HepG2 (cell line): ENCODE data around the gene DNAAF9. TPM values are rescaled to one million over a fixed set of nuclear protein-coding genes. Genes with fewer than 3 reads are reported as not detected.

ENCODE experiments used
- ATAC-seq: fragments of 200-7000 bp; cut with Tn5 transposase; 3 replicates; pipeline ENCODE4 v1.9.1; 2020; ENCODE audit warnings: mild to moderate bottlenecking, moderate library complexity
- BruUV-seq: library from RNA; stranded (reverse); fragments of 400-500 nt; replicated peaks from 2 replicates; lab custom pipeline; 2021; lab: Mats Ljungman, UMichigan
- CTCF ChIA-PET: fragments of 300-600 bp; formaldehyde crosslinking; extraction: SDS; loops from one replicate; lab custom pipeline; 2021; ENCODE audit warnings: low total read pairs, inconsistent platforms, low intra/inter-chr PET ratio; lab: Yijun Ruan, JAX
- POLR2A ChIA-PET: fragments of 350-600 bp; sonication (Branson Sonifier 250); formaldehyde crosslinking; loops from one replicate; lab custom pipeline; 2020; ENCODE audit warnings: antibody characterized with exemption, inconsistent platforms; lab: Yijun Ruan, JAX
- DNase-seq: peaks from one replicate; pipeline ENCODE4 v3.0.0-alpha.2; 2015; ENCODE audit warnings: low spot score
- FAIRE-seq: peaks from 3 replicates; lab custom pipeline; 2011; peaks lifted over from hg19 to GRCh38; lab: Jason Lieb, UNC
- H2AFZ ChIP-seq: one replicate; pipeline ENCODE4 v1.6.1; 2011; ENCODE audit warnings: low read length, inconsistent platforms
- H3K27ac ChIP-seq: fragments of 300-600 bp; 3 replicates; pipeline ENCODE4 v1.8.0; 2011; ENCODE audit warnings: mixed run types, mild to moderate bottlenecking, mixed read lengths, low read length, inconsistent platforms; ENCODE audit not compliant: insufficient read depth; ENCODE audit errors: extremely low read length
- H3K27me3 ChIP-seq, 2 experiments: fragments of 200-600 bp in 1 of 2; 2 replicates in 1 of 2; 3 replicates in 1 of 2; pipeline versions ENCODE4 v1.6.0 to v1.8.0; 2011; ENCODE audit warnings: low read length in 2 of 2, mild to moderate bottlenecking in 2 of 2, moderate library complexity in 2 of 2, inconsistent platforms in 1 of 2; ENCODE audit not compliant: insufficient read depth in 2 of 2, control insufficient read depth in 1 of 2
- H3K36me3 ChIP-seq, 2 experiments: fragments of 200-600 bp in 1 of 2; replicated peaks in 1 of 2; 2 replicates in 1 of 2; 3 replicates in 1 of 2; pipeline versions ENCODE4 v1.5.1 to v1.8.0; 2011; ENCODE audit warnings: low read length in 2 of 2, inconsistent platforms in 1 of 2; ENCODE audit not compliant: insufficient read depth in 2 of 2, control insufficient read depth in 1 of 2
- H3K4me1 ChIP-seq: 2 replicates; pipeline ENCODE4 v1.5.1; 2012; ENCODE audit warnings: low read length, inconsistent platforms; ENCODE audit not compliant: insufficient read depth
- H3K4me2 ChIP-seq: 2 replicates; pipeline ENCODE4 v1.6.0; 2011; ENCODE audit warnings: low read depth, low read length, inconsistent platforms
- H3K4me3 ChIP-seq, 3 experiments: fragments of 200-600 bp in 1 of 3; sonication (generic), shearing (Covaris generic) in 1 of 3; replicated peaks in 1 of 3; 2 replicates each; pipeline ENCODE4 v1.5.1; 2011 to 2016; ENCODE audit warnings: low read length in 3 of 3, inconsistent platforms in 2 of 3, low read depth in 2 of 3, mild to moderate bottlenecking in 2 of 3, control low read depth in 1 of 3, mixed read lengths in 1 of 3; ENCODE audit not compliant: insufficient read depth in 1 of 3
- H3K79me2 ChIP-seq: one replicate; pipeline ENCODE4 v1.6.1; 2011; ENCODE audit warnings: low read length, inconsistent platforms; ENCODE audit not compliant: insufficient read depth
- H3K9ac ChIP-seq: 2 replicates; pipeline ENCODE4 v1.6.0; 2011; ENCODE audit warnings: mild to moderate bottlenecking, low read depth, low read length, inconsistent platforms; ENCODE audit not compliant: insufficient read depth
- H3K9me3 ChIP-seq: 2 replicates; pipeline ENCODE4 v1.5.1; 2012; ENCODE audit warnings: mild to moderate bottlenecking, low read length
- H4K20me1 ChIP-seq: 2 replicates; pipeline ENCODE4 v1.6.0; 2011; ENCODE audit warnings: inconsistent platforms, mild to moderate bottlenecking, low read length, moderate library complexity; ENCODE audit not compliant: insufficient read depth
- ATF5 ChIP-seq: sonication (generic); formaldehyde crosslinking; IDR thresholded peaks from 2 replicates; pipeline ENCODE4 v1.4.0; 2020; ENCODE audit warnings: mild to moderate bottlenecking, low read depth, missing genetic modification reagents
- BHLHE40 ChIP-seq: IDR thresholded peaks from 2 replicates; pipeline ENCODE4 v1.6.1; 2011; ENCODE audit warnings: low read length, improper control_type of control experiment
- CENPX ChIP-seq: sonication (generic); formaldehyde crosslinking; IDR thresholded peaks from 2 replicates; pipeline ENCODE4 v1.9.0; 2021; ENCODE audit warnings: mild to moderate bottlenecking, missing genetic modification reagents, moderate library complexity
- DBP ChIP-seq: sonication (generic); formaldehyde crosslinking; IDR thresholded peaks from 2 replicates; pipeline ENCODE4 v1.4.0; 2020; ENCODE audit warnings: missing genetic modification reagents; ENCODE audit errors: not compliant biosample characterization
- HDAC1 ChIP-seq: sonication (generic); formaldehyde crosslinking; IDR thresholded peaks from 2 replicates; pipeline ENCODE4 v1.5.1; 2020; ENCODE audit warnings: mild to moderate bottlenecking, missing genetic modification reagents
- JUN ChIP-seq: sonication (generic); formaldehyde crosslinking; IDR thresholded peaks from 2 replicates; pipeline ENCODE4 v1.4.0; 2020; ENCODE audit warnings: mild to moderate bottlenecking, missing genetic modification reagents
- KDM4B ChIP-seq: sonication (generic); formaldehyde crosslinking; IDR thresholded peaks from 2 replicates; pipeline ENCODE4 v1.4.0; 2020; ENCODE audit warnings: missing genetic modification reagents
- MBNL3 ChIP-seq: fragments of 250-450 bp; sonication (Bioruptor Pico); conservative IDR thresholded peaks from 2 replicates; pipeline ENCODE4 v1.8.0; 2022; ENCODE audit warnings: mild to moderate bottlenecking, inconsistent platforms
- STAT6 ChIP-seq: sonication (generic); formaldehyde crosslinking; IDR thresholded peaks from 2 replicates; pipeline ENCODE4 v1.4.0; 2020; ENCODE audit warnings: missing genetic modification reagents, mild to moderate bottlenecking, borderline replicate concordance
- TRIM24 ChIP-seq: sonication (generic); formaldehyde crosslinking; IDR thresholded peaks from 2 replicates; pipeline ENCODE4 v1.8.0; 2022; ENCODE audit warnings: mild to moderate bottlenecking, missing genetic modification reagents
- U2AF1 ChIP-seq: fragments of 200-400 bp; formaldehyde crosslinking; optimal IDR thresholded peaks from 2 replicates; pipeline ENCODE3; 2017; ENCODE audit warnings: mild to moderate bottlenecking, low read depth, low read length
- ZBTB4 ChIP-seq: sonication (generic); formaldehyde crosslinking; IDR thresholded peaks from 2 replicates; pipeline ENCODE4 v1.4.0; 2020; ENCODE audit warnings: missing genetic modification reagents, mild to moderate bottlenecking, borderline replicate concordance
- ZNF382 ChIP-seq: sonication (generic); formaldehyde crosslinking; IDR thresholded peaks from 2 replicates; pipeline ENCODE4 v1.5.0; 2020; ENCODE audit warnings: missing genetic modification reagents, mild to moderate bottlenecking, borderline replicate concordance
- ZNF556 ChIP-seq: sonication (generic); formaldehyde crosslinking; IDR thresholded peaks from 2 replicates; pipeline ENCODE4 v1.4.0; 2020; ENCODE audit warnings: mild to moderate bottlenecking, missing genetic modification reagents, borderline replicate concordance
- WGBS: methylation state at CpG from one replicate; pipeline ENCODE4 v1.1.6; 2017; ENCODE audit warnings: low lambda C conversion rate; 5-methylcytosine and 5-hydroxymethylcytosine counted together
- in situ Hi-C: cut with HindIII; loops from 2 replicates; pipeline ENCODE4 v1.10.0; 2017; ENCODE audit warnings: low pct_unique_long_range_greater_than_20kb; ENCODE audit not compliant: extremely low pct_ligation_motif_present
- intact Hi-C: fragments of 100-400 bp; cut with micrococcal nuclease; formaldehyde crosslinking; loops from one replicate; pipeline ENCODE4 v1.10.0; 2022; ENCODE audit not compliant: unreplicated experiment
- polyA plus RNA-seq, 8 experiments: library from polyadenylated mRNA; depleted of rRNA in 3 of 8; stranded (reverse) in 7 of 8; unstranded in 1 of 8; fragments of >200 nt; fragmentation: Illumina TruSeq in 4 of 8; extraction: Trizol in 4 of 8; gene quantifications; 2 replicates each; pipeline versions ENCODE4 v1.2.1 to v1.2.3, GENCODE V29; 2011 to 2016; ENCODE audit warnings: low read depth in 4 of 8, missing spikeins in 1 of 8, mixed read lengths in 1 of 8; ENCODE audit not compliant: insufficient read depth in 1 of 8
- total RNA-seq, 5 experiments: library from RNA; depleted of rRNA; stranded (reverse); fragments of >200 nt; fragmentation: Illumina TruSeq; extraction: Trizol; gene quantifications; 2 replicates each; pipeline ENCODE4 v1.2.3, GENCODE V29; 2016; ENCODE audit warnings: low read depth in 1 of 5

The DNAAF9 gene
- total and polyA plus RNA-seq, 2 of the 13 experiments (the other 11 are each of a cell fraction or from before 2014, with no cell fraction given) = 10.5 to 14.9 TPM

GRCh38 chr20:3360752-3361151, 46.7 kb downstream of the DNAAF9 start:
- ChIA-PET POLR2A (no interaction called here), CTCF (no interaction called here)
- FAIRE-seq = no peak
- TF ChIP-seq JUN (CRISPR knock-in tag) = no peak
- no peak for TF ChIP-seq ZNF556 (CRISPR knock-in tag)
- no peak for TF ChIP-seq CENPX (CRISPR knock-in tag)
- no peak for TF ChIP-seq KDM4B (CRISPR knock-in tag)
- no peak for TF ChIP-seq STAT6
- no peak for TF ChIP-seq ATF5 (CRISPR knock-in tag)
- no peak for TF ChIP-seq DBP (CRISPR knock-in tag)
- TF ChIP-seq TRIM24 (CRISPR knock-in tag) = no peak
- TF ChIP-seq MBNL3 = no peak
- TF ChIP-seq HDAC1 (CRISPR knock-in tag) = no peak
- TF ChIP-seq ZNF382 (CRISPR knock-in tag) = no peak
- no peak for TF ChIP-seq ZBTB4
- no peak for TF ChIP-seq BHLHE40
- no peak for TF ChIP-seq U2AF1
- H3K4me2 ChIP-seq = no peak overlapping the region
- BruUV-seq = no TSS peak
- no peak overlapping the region for H3K4me3 ChIP-seq
- H3K9ac ChIP-seq = no peak overlapping the region
- H3K79me2 ChIP-seq = no peaks in the 10 kb centered on the region
- H3K4me1 ChIP-seq = 0 out of 2 replicates have a peak, but pooled peaks cover 10% of the 10 kb centered on the region
- ATAC-seq = no peak
- H3K27me3 ChIP-seq = no peaks in the 10 kb centered on the region
- intact Hi-C loops = no loop called here
- DNase-seq = no peak
- 95% methylated on average over 3 of the region's 3 CpGs for WGBS
- no peak overlapping the region for H3K27ac ChIP-seq
- no peak overlapping the region for H2AFZ ChIP-seq
- in situ Hi-C loops = no loop called here
- no peaks in the 10 kb centered on the region for H4K20me1 ChIP-seq
- H3K36me3 ChIP-seq = peaks cover 0 to 9% of the 10 kb centered on the region in 2 experiments; a peak in 2 of 5 replicates
- H3K9me3 ChIP-seq = no peaks in the 10 kb centered on the region
